Regular cardiac myocyte (primary cell): ENCODE results near the gene OR10W1. TPM values are rescaled to one million over a fixed set of nuclear protein-coding genes. Genes with fewer than 3 reads are reported as not detected.

Experiments
- total RNA-seq: library from RNA; depleted of rRNA; stranded (reverse); fragments of >200 nt; gene quantifications from 2 replicates; pipeline ENCODE4 v1.2.3, GENCODE V29; 2014

Gene OR10W1, protein sequence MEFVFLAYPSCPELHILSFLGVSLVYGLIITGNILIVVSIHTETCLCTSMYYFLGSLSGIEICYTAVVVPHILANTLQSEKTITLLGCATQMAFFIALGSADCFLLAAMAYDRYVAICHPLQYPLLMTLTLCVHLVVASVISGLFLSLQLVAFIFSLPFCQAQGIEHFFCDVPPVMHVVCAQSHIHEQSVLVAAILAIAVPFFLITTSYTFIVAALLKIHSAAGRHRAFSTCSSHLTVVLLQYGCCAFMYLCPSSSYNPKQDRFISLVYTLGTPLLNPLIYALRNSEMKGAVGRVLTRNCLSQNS
- not detected in 2 replicates for total RNA-seq

DNA sequence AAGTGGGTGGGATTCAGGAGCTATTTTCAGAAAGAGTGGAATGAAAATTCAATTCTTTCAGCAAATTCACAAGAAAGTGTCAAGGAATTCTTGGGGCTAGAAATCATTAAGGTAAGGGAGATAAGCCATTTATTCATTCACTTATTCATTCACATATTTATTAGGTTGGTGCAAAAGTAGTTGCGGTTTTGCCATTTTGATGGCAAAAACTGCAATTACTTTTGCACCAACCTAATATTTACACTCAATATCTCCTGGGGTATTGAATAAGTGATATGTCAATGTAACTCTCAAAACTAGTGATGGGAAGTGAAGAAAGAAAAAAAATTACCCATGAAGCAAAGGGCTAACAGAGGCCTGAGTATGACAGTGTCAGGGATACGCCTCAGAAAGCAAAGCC is at the start of gene OR10W1:
Gene OR10W1 (minus strand): TSS at position 119 of the 400 bp plus-strand sequence. CDS start 402 bp downstream, outside the sequence.

Other genes with a start within 250 kb of the OR10W1 start
- not detected in 2 replicates for gene OR9Q1, start 244.4 kb downstream of the OR10W1 start, total RNA-seq
- gene OR6Q1, start 237.3 kb downstream of the OR10W1 start, total RNA-seq, result not detected in 2 replicates
- gene OR9I1, start 142.7 kb downstream of the OR10W1 start, total RNA-seq, result not detected in 2 replicates
- not detected in 2 replicates for gene OR9Q2, start 79.2 kb downstream of the OR10W1 start, total RNA-seq
- gene OR1S2, start 64.1 kb downstream of the OR10W1 start, total RNA-seq, result not detected in 2 replicates
- gene OR1S1, start 55.5 kb downstream of the OR10W1 start, total RNA-seq, result not detected in 2 replicates
- gene OR10Q1, start 39.3 kb downstream of the OR10W1 start, total RNA-seq, result not detected in 2 replicates
- gene OR5B17, start 90.8 kb upstream of the OR10W1 start, total RNA-seq, result not detected in 2 replicates
- gene OR5B3, start 138.6 kb upstream of the OR10W1 start, total RNA-seq, result not detected in 2 replicates
- not detected in 2 replicates for gene OR5B2, start 159.9 kb upstream of the OR10W1 start, total RNA-seq
- gene OR5B12, start 174.0 kb upstream of the OR10W1 start, total RNA-seq, result not detected in 2 replicates
- not detected in 2 replicates for gene OR5B21, start 239.8 kb upstream of the OR10W1 start, total RNA-seq